Neural progenitor cell (in vitro differentiated cells): ENCODE results near the gene BPNT1.

Experiments used
- EZH2 ChIP-seq: fragments of 200-600 bp; sonication (generic); IDR thresholded peaks from 2 replicates; pipeline ENCODE4 v1.6.1; 2017; ENCODE audit warnings: antibody characterized with exemption, mild to moderate bottlenecking, moderate library complexity
- EZH2phosphoT487 ChIP-seq: fragments of 200-600 bp; sonication (generic); IDR thresholded peaks from 2 replicates; pipeline ENCODE4 v1.6.1; 2017; ENCODE audit warnings: antibody characterized with exemption
- TF ChIP-seq, protein P1 (sequence below): fragments of 200-600 bp; sonication (generic); IDR thresholded peaks from 2 replicates; pipeline ENCODE4 v1.5.1; 2017; ENCODE audit warnings: antibody characterized with exemption, mild to moderate bottlenecking

DNA sequence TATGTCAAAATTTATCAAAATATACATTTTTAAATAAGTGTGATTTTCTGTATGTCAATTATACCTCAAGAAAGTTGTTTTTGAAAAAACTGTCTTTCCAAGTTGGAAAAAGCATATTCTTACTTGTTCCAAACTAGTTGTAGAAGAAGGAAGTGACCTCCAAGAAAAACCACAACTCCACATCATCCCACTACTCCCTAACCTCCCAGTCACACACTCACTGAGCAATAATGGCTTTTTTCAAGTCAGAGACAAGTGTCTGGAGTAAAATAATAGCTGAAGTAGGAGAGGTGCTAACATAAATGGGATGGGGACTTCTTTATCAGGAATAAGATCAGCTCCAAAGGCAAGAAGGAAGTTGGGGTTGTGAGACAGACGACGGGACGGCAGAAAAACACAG is 56.7 kb downstream of the BPNT1 start:
- TF ChIP-seq EZH2phosphoT487 (no peak), EZH2 (no peak)
- TF ChIP-seq, protein P1, sequence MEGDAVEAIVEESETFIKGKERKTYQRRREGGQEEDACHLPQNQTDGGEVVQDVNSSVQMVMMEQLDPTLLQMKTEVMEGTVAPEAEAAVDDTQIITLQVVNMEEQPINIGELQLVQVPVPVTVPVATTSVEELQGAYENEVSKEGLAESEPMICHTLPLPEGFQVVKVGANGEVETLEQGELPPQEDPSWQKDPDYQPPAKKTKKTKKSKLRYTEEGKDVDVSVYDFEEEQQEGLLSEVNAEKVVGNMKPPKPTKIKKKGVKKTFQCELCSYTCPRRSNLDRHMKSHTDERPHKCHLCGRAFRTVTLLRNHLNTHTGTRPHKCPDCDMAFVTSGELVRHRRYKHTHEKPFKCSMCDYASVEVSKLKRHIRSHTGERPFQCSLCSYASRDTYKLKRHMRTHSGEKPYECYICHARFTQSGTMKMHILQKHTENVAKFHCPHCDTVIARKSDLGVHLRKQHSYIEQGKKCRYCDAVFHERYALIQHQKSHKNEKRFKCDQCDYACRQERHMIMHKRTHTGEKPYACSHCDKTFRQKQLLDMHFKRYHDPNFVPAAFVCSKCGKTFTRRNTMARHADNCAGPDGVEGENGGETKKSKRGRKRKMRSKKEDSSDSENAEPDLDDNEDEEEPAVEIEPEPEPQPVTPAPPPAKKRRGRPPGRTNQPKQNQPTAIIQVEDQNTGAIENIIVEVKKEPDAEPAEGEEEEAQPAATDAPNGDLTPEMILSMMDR = no peak
